ENCODE measurements around the gene DNAJA3. TPM values are rescaled to one million over a fixed set of nuclear protein-coding genes. Genes with fewer than 3 reads are reported as not detected.

The DNAJA3 gene
- total and polyA plus RNA-seq, 9 of the 15 experiments (the other 6 are each of a cell fraction or from before 2014, with no cell fraction given) = 8.1 to 105 (median 79.0) TPM

DNA sequence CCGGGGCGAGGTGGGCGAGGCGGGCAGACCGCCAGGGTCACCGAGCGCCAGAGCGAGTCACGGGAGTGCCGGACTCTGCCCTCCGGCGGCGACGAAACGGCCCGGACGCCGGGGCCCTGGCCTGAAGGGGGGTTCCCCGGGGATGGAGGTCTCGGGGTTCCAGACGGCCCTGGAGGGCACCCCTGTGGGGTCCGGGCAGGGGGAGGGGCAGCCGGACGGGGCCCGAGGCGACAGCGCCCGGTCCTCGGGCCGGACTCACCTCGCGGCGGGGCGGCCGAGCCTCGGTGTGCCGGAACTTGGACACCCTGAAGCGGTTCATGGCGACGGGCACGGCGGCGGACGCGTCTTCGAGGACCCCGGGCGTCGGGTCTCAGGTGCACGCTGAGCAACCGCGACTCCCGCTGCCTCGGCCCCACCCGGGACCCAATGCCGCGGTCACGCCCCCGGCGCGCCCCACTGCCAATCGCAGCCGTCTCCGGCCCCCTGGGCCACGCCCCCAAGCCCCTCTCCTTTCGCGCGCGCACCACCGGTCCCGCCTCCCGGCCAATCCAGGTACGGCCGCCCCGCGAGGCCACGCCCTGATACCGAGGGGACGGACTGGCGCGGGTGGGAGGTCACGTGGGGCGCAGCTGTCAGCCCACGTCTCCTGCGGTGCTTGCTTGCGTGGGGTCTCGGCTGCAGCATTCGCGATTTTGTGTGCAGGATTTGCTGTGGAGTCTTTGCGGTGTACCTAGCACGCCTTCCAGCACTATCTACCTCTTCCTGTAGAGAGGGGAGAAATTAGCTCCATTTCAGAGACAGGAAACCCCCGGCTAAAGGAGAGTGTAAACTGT is 9.3 kb upstream of the DNAJA3 start, which contains the start of gene CORO7 (continued):
- no peak for TF ChIP-seq SAP30 (IDR thresholded peaks at IDR 0.05; ENCODE audit: borderline replicate concordance, insufficient read depth, low read depth, low read length, poor library complexity, severe bottlenecking)
- no peak for TF ChIP-seq MCM7 (IDR thresholded peaks at IDR 0.05)
- peak; percentile 79 for TF ChIP-seq CBFA2T2 (conservative IDR thresholded peaks at IDR 0.05)
- TF ChIP-seq, protein P1, sequence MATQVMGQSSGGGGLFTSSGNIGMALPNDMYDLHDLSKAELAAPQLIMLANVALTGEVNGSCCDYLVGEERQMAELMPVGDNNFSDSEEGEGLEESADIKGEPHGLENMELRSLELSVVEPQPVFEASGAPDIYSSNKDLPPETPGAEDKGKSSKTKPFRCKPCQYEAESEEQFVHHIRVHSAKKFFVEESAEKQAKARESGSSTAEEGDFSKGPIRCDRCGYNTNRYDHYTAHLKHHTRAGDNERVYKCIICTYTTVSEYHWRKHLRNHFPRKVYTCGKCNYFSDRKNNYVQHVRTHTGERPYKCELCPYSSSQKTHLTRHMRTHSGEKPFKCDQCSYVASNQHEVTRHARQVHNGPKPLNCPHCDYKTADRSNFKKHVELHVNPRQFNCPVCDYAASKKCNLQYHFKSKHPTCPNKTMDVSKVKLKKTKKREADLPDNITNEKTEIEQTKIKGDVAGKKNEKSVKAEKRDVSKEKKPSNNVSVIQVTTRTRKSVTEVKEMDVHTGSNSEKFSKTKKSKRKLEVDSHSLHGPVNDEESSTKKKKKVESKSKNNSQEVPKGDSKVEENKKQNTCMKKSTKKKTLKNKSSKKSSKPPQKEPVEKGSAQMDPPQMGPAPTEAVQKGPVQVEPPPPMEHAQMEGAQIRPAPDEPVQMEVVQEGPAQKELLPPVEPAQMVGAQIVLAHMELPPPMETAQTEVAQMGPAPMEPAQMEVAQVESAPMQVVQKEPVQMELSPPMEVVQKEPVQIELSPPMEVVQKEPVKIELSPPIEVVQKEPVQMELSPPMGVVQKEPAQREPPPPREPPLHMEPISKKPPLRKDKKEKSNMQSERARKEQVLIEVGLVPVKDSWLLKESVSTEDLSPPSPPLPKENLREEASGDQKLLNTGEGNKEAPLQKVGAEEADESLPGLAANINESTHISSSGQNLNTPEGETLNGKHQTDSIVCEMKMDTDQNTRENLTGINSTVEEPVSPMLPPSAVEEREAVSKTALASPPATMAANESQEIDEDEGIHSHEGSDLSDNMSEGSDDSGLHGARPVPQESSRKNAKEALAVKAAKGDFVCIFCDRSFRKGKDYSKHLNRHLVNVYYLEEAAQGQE (IDR thresholded peaks at IDR 0.05; ENCODE audit: borderline replicate concordance) = peak; percentile 87
- TF ChIP-seq, protein P1 (CRISPR knock-in tag; IDR thresholded peaks at IDR 0.05; ENCODE audit: low read depth) = no peak
- TF ChIP-seq KAT7 (CRISPR knock-in tag; IDR thresholded peaks at IDR 0.05; ENCODE audit: borderline replicate concordance) = peak; percentile 51; the same call in 1 of the 2 replicates
- TF ChIP-seq MED1 (CRISPR knock-in tag; IDR thresholded peaks at IDR 0.05; ENCODE audit: borderline replicate concordance) = 0 out of 2 replicates have a peak, but pooled peaks have one; percentile 63
- TF ChIP-seq, protein P2, sequence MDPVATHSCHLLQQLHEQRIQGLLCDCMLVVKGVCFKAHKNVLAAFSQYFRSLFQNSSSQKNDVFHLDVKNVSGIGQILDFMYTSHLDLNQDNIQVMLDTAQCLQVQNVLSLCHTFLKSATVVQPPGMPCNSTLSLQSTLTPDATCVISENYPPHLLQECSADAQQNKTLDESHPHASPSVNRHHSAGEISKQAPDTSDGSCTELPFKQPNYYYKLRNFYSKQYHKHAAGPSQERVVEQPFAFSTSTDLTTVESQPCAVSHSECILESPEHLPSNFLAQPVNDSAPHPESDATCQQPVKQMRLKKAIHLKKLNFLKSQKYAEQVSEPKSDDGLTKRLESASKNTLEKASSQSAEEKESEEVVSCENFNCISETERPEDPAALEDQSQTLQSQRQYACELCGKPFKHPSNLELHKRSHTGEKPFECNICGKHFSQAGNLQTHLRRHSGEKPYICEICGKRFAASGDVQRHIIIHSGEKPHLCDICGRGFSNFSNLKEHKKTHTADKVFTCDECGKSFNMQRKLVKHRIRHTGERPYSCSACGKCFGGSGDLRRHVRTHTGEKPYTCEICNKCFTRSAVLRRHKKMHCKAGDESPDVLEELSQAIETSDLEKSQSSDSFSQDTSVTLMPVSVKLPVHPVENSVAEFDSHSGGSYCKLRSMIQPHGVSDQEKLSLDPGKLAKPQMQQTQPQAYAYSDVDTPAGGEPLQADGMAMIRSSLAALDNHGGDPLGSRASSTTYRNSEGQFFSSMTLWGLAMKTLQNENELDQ (CRISPR knock-in tag; IDR thresholded peaks at IDR 0.05; ENCODE audit: borderline replicate concordance) = no peak
- TF ChIP-seq EP400 (IDR thresholded peaks at IDR 0.05) = no peak
- peak in 1 of 2 experiments; percentile 89; a peak in 2 of 4 replicates for TF ChIP-seq HDAC1 (IDR thresholded peaks at IDR 0.05)
- 0 out of 2 replicates have a peak, but pooled peaks have one; percentile 29 for TF ChIP-seq NFIC (IDR thresholded peaks at IDR 0.05)
- TF ChIP-seq NR3C1 (CRISPR knock-in tag; IDR thresholded peaks at IDR 0.05) = peak; percentile 34; the same call in 1 of the 2 replicates
- peak; percentile 12 for TF ChIP-seq TAF1 (IDR thresholded peaks at IDR 0.05; ENCODE audit: control insufficient read depth, extremely low read depth, insufficient read depth, low read length, severe bottlenecking)
- no peak for TF ChIP-seq ZNF121 (CRISPR knock-in tag; conservative IDR thresholded peaks at IDR 0.05)
- peak; percentile 95 for TF ChIP-seq SP1 (CRISPR knock-in tag; IDR thresholded peaks at IDR 0.05)
- TF ChIP-seq NRF1 (conservative IDR thresholded peaks at IDR 0.05 in 1 of 2, IDR thresholded peaks at IDR 0.05 in 1 of 2) = peak; percentile 88 to 90
- TF ChIP-seq CCNT2 (IDR thresholded peaks at IDR 0.05; ENCODE audit: borderline replicate concordance, extremely low read depth, insufficient read length, low read depth, low read length) = peak; percentile 38
